Kidney epithelial cell (primary cell): Measurements from ENCODE around the gene LRRC9. TPM values are rescaled to one million over a fixed set of nuclear protein-coding genes. Genes with fewer than 3 reads are reported as not detected.

Experiments used
- DNase-seq: peaks from one replicate; pipeline ENCODE4 v3.0.0-alpha.2; 2010; ENCODE audit warnings: low read depth
- H3K27me3 ChIP-seq: 2 replicates; pipeline ENCODE4 v1.6.0; 2011; ENCODE audit warnings: low read length; ENCODE audit not compliant: control insufficient read depth, insufficient read depth
- H3K36me3 ChIP-seq: 2 replicates; pipeline ENCODE4 v1.5.1; 2011; ENCODE audit warnings: low read length; ENCODE audit not compliant: control insufficient read depth, insufficient read depth
- H3K4me3 ChIP-seq: 2 replicates; pipeline ENCODE4 v1.5.1; 2011; ENCODE audit warnings: low read depth, mild to moderate bottlenecking, control low read depth, low read length
- total RNA-seq: library from RNA; depleted of rRNA; stranded (reverse); fragments of >200 nt; gene quantifications from 2 replicates; pipeline ENCODE4 v1.2.3, GENCODE V29; 2015
- TF ChIP-seq, protein P1 (sequence below): IDR thresholded peaks from 2 replicates; pipeline ENCODE4 v1.5.1; 2011; ENCODE audit warnings: mild to moderate bottlenecking, moderate library complexity, low read length, control low read depth, inconsistent platforms; ENCODE audit not compliant: insufficient read depth, poor library complexity, severe bottlenecking

The LRRC9 gene
- total RNA-seq, 1 donor from 2014 or later, result not detected

DNA sequence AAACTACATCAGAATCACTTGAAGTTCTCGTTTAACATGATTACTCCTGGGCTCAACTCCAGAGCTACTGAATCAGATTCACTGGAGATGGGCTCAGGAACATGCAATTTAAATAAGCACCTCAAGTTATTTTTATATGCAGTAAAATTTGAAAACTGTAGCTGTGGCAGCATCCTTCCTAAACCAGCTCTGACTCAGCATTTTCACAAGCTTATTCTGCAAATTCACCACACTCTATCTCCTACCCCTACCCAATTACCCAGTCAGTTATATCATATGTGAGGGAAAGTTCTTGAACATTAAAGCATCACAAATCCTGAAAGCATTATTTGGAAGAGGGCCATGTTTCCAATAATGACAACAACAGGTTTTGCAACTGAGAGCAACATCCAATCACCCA, 24.2 kb upstream of the LRRC9 start:
- H3K36me3 ChIP-seq, result no peaks in the 10 kb centered on the region
- no peaks in the 10 kb centered on the region for H3K27me3 ChIP-seq
- no peak overlapping the region for H3K4me3 ChIP-seq
- DNase-seq, result no peak
- TF ChIP-seq, protein P1, sequence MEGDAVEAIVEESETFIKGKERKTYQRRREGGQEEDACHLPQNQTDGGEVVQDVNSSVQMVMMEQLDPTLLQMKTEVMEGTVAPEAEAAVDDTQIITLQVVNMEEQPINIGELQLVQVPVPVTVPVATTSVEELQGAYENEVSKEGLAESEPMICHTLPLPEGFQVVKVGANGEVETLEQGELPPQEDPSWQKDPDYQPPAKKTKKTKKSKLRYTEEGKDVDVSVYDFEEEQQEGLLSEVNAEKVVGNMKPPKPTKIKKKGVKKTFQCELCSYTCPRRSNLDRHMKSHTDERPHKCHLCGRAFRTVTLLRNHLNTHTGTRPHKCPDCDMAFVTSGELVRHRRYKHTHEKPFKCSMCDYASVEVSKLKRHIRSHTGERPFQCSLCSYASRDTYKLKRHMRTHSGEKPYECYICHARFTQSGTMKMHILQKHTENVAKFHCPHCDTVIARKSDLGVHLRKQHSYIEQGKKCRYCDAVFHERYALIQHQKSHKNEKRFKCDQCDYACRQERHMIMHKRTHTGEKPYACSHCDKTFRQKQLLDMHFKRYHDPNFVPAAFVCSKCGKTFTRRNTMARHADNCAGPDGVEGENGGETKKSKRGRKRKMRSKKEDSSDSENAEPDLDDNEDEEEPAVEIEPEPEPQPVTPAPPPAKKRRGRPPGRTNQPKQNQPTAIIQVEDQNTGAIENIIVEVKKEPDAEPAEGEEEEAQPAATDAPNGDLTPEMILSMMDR, result no peak

DNA sequence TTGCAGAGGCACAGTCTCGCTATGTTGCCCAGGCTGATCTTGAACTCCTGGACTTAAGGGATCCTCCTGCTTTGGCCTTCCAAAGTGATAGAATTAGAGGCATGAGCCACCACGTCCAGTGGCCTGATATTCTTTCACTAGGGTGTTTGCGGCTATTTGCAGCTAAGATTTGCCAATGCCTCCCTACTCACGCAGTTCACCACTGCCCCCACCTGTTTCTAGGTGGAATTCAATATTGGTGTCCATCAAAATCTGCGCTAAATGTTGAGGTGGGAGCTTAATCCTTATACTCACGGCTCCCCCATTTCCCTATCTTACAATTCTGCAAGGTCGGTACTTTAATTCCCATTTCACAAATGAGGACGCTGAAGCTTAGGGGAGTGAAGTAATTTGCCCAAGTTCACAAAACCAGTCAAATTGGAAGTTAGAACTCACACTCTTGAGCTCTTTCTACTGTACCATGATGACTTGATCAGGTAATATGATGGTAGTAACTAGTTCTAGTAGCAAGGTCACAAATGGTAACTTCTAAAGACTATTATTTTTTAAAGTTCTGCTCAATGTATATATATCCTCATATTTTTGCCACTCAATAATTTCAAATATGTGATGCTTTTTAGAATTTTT, 22.1 kb upstream of the LRRC9 start:
- H3K36me3 ChIP-seq, result no peaks in the 10 kb centered on the region
- no peak overlapping the region for H3K4me3 ChIP-seq
- no peak for DNase-seq
- TF ChIP-seq, protein P1, result peak; percentile 28
- H3K27me3 ChIP-seq, result no peaks in the 10 kb centered on the region

DNA sequence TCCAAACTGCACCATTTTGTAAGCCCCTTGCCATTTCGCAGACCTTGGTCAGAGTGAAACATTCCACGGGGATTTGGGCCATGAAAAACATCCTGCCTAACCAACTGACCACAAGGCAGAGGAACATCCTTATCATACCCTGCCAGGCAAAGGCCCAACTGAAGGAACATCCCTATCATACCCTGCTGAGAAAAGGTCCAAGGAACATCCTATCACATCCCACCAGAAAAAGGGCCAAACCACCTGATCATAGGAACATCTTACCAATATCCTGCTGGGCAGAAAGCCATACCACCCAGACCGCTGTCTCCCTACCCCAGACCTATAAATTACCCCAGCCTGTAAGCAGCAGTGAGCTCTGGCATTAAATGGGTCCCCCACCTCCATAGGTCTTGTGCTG, 19.4 kb upstream of the LRRC9 start:
- Histone ChIP-seq H3K4me3 (no peak overlapping the region), H3K36me3 (no peaks in the 10 kb centered on the region), H3K27me3 (no peaks in the 10 kb centered on the region)
- TF ChIP-seq, protein P1, result no peak
- no peak for DNase-seq

DNA sequence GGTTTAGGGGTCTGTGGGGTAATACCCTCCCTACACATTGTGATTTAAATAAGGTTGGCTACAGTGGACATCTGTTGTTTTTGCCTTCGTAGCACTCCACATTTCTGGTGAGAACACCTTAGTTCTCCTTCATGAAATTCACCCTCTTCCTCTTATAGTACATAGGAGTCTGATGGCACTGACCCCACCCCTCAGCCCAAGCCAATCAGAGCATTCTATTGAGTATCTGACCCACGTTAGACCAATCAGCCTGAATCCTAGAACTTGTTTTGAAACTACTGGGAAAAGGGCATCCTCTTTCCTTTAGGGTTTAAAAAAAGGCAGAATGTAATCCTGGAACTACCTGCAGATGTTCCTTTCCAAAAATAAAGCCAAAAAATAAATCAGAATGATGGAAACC, 15.8 kb upstream of the LRRC9 start:
- no peak for DNase-seq
- Histone ChIP-seq H3K36me3 (no peaks in the 10 kb centered on the region), H3K27me3 (no peaks in the 10 kb centered on the region), H3K4me3 (no peak overlapping the region)
- TF ChIP-seq, protein P1, result no peak

DNA sequence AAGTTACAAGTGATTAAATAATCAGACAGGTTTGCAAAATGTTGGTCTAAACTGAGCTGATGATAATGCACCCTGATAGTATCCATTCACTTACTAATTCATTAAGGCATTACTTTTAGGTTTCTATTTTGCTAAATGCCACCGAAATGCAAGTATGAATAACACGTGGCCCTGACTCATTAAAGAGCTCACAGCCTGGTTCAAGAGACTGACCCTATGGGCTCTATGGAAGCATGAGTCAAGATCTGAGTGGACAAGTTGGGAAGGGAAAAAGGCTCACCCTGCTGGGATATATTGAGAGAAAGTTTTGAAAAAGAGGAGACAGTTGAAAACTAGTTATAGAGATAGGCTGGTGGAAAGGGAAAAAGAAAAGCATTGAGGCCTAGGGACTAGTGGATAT, 14.8 kb upstream of the LRRC9 start:
- no peak for DNase-seq
- Histone ChIP-seq H3K4me3 (no peak overlapping the region), H3K36me3 (no peaks in the 10 kb centered on the region), H3K27me3 (no peaks in the 10 kb centered on the region)
- TF ChIP-seq, protein P1, result no peak

DNA sequence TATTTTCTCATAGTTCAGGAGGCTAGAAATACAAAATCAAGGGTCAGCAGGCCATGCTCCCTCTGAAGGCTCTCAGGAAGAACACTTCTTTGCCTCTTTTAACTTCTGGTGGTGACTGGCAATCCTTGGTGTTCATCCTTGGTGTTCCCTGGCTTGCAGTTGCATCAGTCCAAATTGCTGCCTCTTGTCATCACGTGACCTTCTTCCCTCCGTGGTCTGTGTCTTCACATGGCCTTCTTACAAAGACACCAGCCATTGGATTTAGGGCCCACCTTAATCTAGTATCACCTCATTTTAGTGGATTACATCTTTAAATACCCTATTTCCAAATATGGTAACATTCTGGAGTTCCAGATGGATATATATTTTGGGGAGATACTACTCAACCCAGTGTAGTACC, 7.5 kb upstream of the LRRC9 start:
- Histone ChIP-seq H3K4me3 (no peak overlapping the region), H3K36me3 (no peaks in the 10 kb centered on the region), H3K27me3 (no peaks in the 10 kb centered on the region)
- TF ChIP-seq, protein P1, result no peak
- no peak for DNase-seq
